Activated CD4-positive, alpha-beta T cell treated with anti-CD3 and anti-CD28 coated beads for 1 hour (primary cell): ENCODE data around the gene DNAJC13.
A peak's percentile ranks its signal among the peaks of the same experiment; 100 is the strongest.

Experiments
- DNase-seq: peaks from one replicate; pipeline ENCODE4 v3.0.0-alpha.2; 2020

DNAJC13 gene

DNA sequence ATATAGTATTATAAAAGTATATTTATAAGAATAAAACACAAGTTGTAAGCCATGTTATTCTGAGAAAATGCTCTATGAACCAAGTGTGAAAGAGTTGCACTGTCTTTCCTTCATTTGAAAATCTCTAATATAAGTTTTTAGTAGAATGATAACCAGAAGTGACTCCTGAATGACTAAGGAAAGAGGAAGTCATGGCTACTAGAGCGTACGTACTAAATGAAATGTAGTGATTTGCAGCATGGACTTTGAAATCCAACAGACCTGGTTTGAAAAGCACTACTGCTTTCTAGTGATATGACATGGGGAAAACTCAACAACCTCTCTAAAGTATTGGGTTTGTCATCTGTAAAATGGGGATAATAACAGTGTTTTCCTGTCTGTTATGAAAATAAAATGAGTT lies 10.3 kb upstream of the DNAJC13 start:
- no peak for DNase-seq

- no peak for DNase-seq
Measured at GRCh38 chr3:132414841-132415240, 2.5 kb upstream of the DNAJC13 start.

DNA sequence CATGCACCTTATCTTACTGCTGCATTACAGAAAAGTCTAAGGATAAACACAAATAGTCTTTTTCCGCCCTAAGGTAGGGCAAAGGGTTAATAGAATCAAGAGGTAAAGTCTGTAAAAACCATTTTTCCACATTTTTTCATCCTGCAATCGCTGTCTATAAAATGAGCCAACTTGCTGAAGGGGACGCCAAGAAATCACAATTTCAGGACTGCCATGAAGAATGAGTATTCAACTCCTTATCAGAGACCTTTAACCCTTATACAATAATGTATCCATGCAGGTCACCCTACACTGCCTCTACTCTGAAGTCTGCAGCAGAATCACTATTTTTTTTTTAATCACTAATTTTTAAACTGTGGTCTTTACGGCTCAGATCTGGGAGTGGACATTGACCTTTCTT lies 1.1 kb upstream of the DNAJC13 start:
- no peak for DNase-seq

DNA sequence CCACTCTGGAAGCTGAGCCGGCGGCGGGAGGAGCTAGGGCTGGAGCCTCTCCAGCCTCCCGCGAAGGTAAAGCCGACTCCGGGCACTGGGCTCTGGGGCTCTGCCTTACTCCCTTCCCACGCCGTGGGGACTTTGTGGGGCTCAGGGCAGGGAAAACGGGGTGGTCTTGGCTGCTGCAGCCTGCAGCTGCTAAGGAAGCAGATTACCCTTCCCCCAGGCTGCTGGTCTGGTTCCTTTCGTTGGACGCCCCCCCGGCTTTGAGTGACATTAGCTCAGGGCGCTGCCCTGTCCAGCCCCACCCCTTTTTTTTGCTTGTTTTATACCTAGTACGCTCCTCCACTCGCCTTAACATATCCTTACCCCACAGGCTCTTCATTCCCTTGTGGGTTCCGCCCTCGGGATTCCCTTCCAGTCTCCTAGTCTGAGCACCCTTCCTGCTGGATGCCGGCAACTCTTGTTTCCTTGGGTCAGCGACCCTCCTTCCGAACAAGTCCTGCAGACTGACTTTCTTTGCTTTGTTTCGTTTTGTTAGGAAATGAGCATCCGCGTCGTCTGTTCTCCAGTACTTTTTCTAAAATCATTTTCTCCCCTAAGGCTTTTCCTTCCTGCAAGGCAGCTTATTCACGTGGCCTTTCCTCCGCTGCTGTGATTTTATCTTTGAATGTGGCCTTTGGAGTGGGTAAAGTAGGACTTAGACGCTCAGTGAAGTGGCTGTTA lies 551 bp downstream of the DNAJC13 start:
- DNase-seq: peak; percentile 19

GRCh38 chr3:132418916-132419315 lies 1.6 kb downstream of the DNAJC13 start:
- no peak for DNase-seq

- no peak for DNase-seq
Measured at GRCh38 chr3:132421832-132422231, 4.5 kb downstream of the DNAJC13 start.

GRCh38 chr3:132422531-132422930 lies 5.2 kb downstream of the DNAJC13 start:
- DNase-seq: no peak

- no peak for DNase-seq
Measured at GRCh38 chr3:132432639-132433038, 15.3 kb downstream of the DNAJC13 start.

DNA sequence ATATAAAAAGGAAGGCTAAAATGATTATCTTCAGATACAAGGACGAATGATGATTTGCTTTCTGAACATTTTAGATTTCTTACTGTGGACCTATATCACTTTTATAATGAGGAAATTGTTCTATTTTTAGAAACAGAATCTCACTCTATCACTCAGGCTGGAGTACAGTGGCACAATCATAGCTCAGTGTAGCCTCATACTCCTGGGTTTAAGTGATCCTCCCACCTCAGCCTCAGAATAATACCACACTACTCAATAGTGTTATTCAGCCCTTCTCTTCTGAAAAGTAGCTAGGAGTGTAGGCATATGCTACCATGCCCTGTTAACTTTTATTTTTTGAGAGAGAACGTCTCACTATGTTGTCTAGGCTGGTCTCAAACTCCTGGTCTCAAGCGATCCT lies 15.8 kb downstream of the DNAJC13 start:
- DNase-seq: no peak

DNA sequence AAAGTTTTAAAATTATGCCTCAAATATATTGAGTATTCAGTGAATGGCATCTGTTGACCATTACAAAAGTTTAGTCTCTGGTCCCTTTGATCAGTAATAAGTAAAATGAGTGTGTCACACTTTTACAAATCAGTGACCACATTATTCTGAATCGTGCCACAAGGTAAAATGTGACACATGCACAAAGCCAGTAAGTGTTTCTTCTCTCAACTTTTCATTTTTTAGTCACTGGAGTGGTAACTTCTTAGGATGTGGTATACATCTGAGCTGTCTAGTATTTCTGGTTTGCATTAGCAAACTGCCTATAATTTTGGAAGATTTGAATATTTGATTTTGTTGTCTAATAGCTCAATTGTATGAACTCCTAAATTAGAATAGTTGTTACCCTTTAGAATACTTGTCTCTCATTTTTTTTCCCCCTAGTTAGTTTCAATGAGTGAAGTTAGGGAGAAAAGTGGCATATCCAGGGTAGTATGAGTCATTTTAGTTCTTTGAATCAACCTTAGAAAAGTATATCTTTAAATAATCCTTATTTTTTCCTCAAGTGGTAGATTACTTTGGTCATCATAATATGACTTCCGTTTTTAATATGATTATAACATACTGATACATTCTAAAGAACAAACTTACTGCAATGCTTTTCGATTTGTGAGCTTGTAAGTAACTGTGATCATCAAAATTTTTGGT lies 18.1 kb downstream of the DNAJC13 start:
- no peak for DNase-seq

GRCh38 chr3:132435911-132436425 lies 18.7 kb downstream of the DNAJC13 start:
- no peak for DNase-seq

DNA sequence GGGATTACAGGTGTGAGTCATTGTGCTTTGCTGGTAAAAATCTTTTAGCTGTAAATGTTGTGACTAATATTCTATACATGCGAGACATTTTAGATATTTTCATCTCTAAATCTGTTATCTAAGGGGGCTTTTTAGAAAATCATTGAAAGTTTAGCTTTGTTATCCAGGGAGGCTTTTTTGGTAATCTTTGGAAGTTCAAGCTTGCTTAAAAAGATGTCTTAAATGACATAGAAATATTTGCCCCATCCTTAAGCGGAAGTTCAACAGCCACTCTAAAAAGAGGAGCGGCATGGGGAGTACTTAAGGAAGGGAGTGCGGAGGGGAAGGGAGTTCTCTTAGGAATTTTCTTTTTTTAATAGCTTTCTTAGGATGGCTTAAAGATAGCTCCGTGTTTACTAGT lies 26.1 kb downstream of the DNAJC13 start:
- DNase-seq: no peak

DNA sequence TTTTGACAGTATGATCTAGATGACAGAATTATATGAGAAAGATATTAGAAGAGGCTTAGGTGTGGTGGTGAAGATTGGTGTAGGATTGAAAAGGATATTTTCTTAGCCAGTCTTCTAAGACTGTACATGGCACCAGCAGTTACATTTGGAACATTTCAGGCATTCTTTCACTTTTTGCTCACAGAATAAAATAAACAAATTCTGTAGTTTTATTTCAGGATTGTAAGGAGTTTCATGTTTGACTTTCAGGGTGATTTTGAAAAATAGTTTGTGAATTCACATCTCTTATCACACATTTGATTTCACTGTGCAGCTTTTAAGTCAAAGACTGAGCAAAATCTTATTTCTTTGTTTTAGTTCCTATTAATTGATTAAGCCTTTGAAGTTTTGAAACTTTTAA lies 27.1 kb downstream of the DNAJC13 start:
- DNase-seq: no peak

- no peak for DNase-seq
Measured at GRCh38 chr3:132445817-132446216, 28.5 kb downstream of the DNAJC13 start.

DNA sequence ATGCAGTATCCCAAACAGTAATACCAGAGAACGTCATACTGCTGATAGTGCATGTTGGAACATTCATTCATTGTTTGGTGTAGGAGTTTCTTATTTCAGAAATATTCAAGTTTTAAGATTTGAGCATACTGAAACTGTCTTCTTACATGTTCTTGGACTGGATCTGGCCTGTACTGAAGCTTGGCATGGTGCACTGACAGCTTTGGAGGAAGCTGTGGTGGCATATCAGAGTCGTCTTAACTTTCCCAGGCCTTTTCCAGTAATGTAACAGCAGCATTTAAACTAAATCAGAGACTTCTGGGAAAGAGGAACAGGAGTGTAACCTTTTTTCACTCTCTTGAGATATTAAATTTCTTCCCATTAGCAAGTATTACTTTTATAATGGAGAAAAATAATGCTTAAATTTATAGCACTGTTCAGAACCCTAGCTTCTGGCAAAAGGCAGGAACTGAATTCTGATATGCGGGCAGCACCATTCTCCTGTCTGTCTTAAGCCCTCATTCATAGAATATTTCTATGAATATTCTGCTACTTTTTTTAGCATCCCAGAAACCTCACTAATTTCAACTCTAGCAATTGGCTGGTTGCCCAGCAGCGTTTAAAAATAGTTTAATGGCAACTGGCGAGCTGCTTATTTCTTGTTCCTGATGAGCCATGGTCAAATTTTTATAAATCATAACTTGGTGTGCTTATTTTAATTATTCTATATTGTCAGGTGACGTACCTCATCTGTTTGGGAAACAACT lies 31.1 kb downstream of the DNAJC13 start:
- DNase-seq: no peak

DNA sequence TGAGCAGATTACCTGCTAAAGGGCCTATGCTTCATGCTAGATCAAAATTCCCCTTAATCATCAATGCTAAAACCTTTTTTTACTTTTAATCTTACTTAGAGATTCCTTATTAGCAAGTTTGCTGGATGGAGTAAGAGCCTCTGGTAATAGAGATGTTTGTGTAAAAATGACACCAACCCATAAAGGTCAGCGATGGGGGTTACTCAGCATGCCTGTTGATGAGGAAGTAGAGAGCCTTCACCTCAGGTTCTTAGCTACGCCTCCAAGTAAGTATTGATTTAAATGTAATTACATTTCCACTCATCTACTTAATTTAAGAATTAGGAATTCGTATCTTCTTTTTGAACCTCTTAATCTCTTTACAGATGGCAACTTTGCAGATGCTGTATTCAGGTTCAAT lies 38.8 kb downstream of the DNAJC13 start:
- DNase-seq: no peak

DNA sequence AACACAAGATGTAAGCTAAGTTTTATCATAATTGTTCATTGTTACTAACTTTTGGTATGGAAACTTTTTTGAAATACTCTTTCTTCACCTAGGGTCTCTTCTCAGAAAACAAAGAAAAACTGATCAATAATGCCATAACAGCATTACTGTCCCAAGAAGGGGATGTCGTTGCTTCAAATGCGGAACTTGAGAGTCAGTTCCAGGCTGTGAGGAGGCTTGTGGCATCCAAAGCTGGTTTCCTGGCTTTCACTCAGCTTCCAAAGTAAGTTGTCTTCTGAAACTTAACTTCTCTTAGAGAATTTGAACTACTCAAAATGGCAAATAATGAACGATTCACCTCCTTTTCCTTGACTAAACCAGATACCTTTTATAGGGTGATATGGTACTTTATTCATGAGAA lies 39.3 kb downstream of the DNAJC13 start:
- no peak for DNase-seq

- DNase-seq: no peak
Measured at GRCh38 chr3:132457286-132457685, 40.0 kb downstream of the DNAJC13 start.

- no peak for DNase-seq
Measured at GRCh38 chr3:132459551-132459950, 42.2 kb downstream of the DNAJC13 start.

GRCh38 chr3:132461544-132461943 lies 44.2 kb downstream of the DNAJC13 start:
- no peak for DNase-seq

- DNase-seq: no peak
Measured at GRCh38 chr3:132464066-132464465, 46.8 kb downstream of the DNAJC13 start.

- DNase-seq: no peak
Measured at GRCh38 chr3:132469326-132469725, 52.0 kb downstream of the DNAJC13 start.

DNA sequence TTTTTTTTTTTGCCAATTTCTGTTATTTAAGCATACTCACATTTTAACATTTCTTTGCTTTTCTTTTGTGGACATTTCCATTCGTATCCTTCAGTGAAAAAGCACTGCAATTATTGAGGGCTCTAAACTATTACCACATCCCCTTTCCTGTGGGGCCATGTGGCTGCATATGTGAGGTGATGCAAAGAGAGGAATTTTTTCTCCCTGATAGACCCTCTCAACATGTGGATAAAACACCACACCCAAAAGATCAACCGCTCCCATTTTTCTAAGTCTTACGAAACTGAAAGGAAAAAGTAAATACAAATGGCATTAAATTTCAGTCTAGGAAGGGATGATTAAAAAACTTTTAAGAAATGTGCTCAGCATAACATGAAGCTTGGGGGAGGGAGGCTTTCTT lies 68.8 kb downstream of the DNAJC13 start:
- no peak for DNase-seq

- no peak for DNase-seq
Measured at GRCh38 chr3:132488151-132488550, 70.8 kb downstream of the DNAJC13 start.
